NCI-H1417 (cell line): ENCODE data around the gene CBFA2T3.

Experiments used
- DNase-seq, 3 experiments: peaks; one replicate each; lab custom pipeline; 2025; lab: John Stamatoyannopoulos, UW

The CBFA2T3 gene

GRCh38 chr16:88995746-88996535 is 18.9 kb upstream of the CBFA2T3 start:
- DNase-seq = no peak

GRCh38 chr16:88995194-88995593 is 18.2 kb upstream of the CBFA2T3 start:
- DNase-seq = no peak

- DNase-seq = no peak
Observed at GRCh38 chr16:88994695-88995094, 17.7 kb upstream of the CBFA2T3 start.

- DNase-seq = no peak
Observed at GRCh38 chr16:88993946-88994600, 17.1 kb upstream of the CBFA2T3 start.

- DNase-seq = peak in 1 of 3 experiments; percentile 39
Observed at GRCh38 chr16:88993166-88993761, 16.3 kb upstream of the CBFA2T3 start.

- DNase-seq = peak in 1 of 3 experiments; percentile 39
Observed at GRCh38 chr16:88992351-88993165, 15.6 kb upstream of the CBFA2T3 start.

GRCh38 chr16:88991813-88992350 is 14.9 kb upstream of the CBFA2T3 start:
- no peak for DNase-seq

- no peak for DNase-seq
Observed at GRCh38 chr16:88989852-88990547, 13.0 kb upstream of the CBFA2T3 start.

GRCh38 chr16:88988980-88989811 is 12.2 kb upstream of the CBFA2T3 start:
- no peak for DNase-seq

GRCh38 chr16:88985521-88985920 is 8.5 kb upstream of the CBFA2T3 start:
- DNase-seq = no peak

- DNase-seq = no peak
Observed at GRCh38 chr16:88983771-88984687, 7.0 kb upstream of the CBFA2T3 start.

- DNase-seq = no peak
Observed at GRCh38 chr16:88983165-88983564, 6.2 kb upstream of the CBFA2T3 start.

- no peak for DNase-seq
Observed at GRCh38 chr16:88982286-88983084, 5.5 kb upstream of the CBFA2T3 start.

- no peak for DNase-seq
Observed at GRCh38 chr16:88979353-88980015, 2.5 kb upstream of the CBFA2T3 start.

- DNase-seq = no peak
Observed at GRCh38 chr16:88978608-88979346, 1.8 kb upstream of the CBFA2T3 start.

- no peak for DNase-seq
Observed at GRCh38 chr16:88977812-88978607, 1.0 kb upstream of the CBFA2T3 start.
